ENCODE measurements around the gene COMP. TPM values are rescaled to one million over a fixed set of nuclear protein-coding genes. Genes with fewer than 3 reads are reported as not detected.

Gene COMP
- total RNA-seq, 1 experiment from 2014 or later = 0.69 TPM

DNA sequence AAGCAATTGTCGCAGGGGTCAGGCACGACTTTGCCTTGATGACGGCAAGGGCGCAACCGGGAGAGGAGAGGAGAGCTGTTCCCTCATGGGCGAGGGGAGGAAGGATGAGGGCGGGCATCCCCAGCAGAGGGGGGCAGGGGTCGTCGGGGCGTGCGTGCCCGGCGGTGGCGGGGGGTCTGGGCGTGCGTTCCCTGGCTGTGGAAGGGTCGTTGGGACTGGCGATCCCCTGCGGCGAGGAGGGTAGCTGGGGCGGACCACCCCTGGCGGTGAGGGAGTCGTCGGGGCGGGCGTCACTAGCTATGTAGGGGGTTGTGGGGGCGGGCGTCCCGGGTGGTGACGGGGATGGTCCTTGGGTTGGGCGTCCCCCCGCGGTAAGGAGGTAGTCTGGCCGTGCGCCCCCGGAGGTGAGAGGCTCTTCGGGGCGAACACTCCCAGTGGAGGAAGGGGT lies 1.7 kb downstream of the COMP start:
- no TSS peak for BruUV-seq (replicated peaks)
- no peaks in the 10 kb centered on the region; the same call in 1 of the 2 replicates for H3K27me3 ChIP-seq (ENCODE audit: control insufficient read depth, insufficient read depth, low read length)
- TF ChIP-seq TCF7L2 (IDR thresholded peaks at IDR 0.05; ENCODE audit: low read depth, low read length) (no peak), SIN3A (IDR thresholded peaks at IDR 0.05; ENCODE audit: borderline replicate concordance, insufficient read depth, low read depth, low read length) (no peak), POLR2AphosphoS5 (IDR thresholded peaks at IDR 0.05; ENCODE audit: low read depth, low read length) (no peak)
- TF ChIP-seq, protein P1, sequence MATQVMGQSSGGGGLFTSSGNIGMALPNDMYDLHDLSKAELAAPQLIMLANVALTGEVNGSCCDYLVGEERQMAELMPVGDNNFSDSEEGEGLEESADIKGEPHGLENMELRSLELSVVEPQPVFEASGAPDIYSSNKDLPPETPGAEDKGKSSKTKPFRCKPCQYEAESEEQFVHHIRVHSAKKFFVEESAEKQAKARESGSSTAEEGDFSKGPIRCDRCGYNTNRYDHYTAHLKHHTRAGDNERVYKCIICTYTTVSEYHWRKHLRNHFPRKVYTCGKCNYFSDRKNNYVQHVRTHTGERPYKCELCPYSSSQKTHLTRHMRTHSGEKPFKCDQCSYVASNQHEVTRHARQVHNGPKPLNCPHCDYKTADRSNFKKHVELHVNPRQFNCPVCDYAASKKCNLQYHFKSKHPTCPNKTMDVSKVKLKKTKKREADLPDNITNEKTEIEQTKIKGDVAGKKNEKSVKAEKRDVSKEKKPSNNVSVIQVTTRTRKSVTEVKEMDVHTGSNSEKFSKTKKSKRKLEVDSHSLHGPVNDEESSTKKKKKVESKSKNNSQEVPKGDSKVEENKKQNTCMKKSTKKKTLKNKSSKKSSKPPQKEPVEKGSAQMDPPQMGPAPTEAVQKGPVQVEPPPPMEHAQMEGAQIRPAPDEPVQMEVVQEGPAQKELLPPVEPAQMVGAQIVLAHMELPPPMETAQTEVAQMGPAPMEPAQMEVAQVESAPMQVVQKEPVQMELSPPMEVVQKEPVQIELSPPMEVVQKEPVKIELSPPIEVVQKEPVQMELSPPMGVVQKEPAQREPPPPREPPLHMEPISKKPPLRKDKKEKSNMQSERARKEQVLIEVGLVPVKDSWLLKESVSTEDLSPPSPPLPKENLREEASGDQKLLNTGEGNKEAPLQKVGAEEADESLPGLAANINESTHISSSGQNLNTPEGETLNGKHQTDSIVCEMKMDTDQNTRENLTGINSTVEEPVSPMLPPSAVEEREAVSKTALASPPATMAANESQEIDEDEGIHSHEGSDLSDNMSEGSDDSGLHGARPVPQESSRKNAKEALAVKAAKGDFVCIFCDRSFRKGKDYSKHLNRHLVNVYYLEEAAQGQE (IDR thresholded peaks at IDR 0.05; ENCODE audit: insufficient read depth in 1 of 2, low read depth in 2 of 2, low read length in 1 of 2) = no peak
- TF ChIP-seq, protein P2, sequence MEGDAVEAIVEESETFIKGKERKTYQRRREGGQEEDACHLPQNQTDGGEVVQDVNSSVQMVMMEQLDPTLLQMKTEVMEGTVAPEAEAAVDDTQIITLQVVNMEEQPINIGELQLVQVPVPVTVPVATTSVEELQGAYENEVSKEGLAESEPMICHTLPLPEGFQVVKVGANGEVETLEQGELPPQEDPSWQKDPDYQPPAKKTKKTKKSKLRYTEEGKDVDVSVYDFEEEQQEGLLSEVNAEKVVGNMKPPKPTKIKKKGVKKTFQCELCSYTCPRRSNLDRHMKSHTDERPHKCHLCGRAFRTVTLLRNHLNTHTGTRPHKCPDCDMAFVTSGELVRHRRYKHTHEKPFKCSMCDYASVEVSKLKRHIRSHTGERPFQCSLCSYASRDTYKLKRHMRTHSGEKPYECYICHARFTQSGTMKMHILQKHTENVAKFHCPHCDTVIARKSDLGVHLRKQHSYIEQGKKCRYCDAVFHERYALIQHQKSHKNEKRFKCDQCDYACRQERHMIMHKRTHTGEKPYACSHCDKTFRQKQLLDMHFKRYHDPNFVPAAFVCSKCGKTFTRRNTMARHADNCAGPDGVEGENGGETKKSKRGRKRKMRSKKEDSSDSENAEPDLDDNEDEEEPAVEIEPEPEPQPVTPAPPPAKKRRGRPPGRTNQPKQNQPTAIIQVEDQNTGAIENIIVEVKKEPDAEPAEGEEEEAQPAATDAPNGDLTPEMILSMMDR (IDR thresholded peaks at IDR 0.05) = no peak

GRCh38 chr19:18788529-18789421 lies 2.3 kb downstream of the COMP start:
- no peaks in the 10 kb centered on the region for H3K9me3 ChIP-seq (ENCODE audit: control insufficient read depth, insufficient read depth, low read depth, low read length)
- ATAC-seq = no peak
- no peak overlapping the region for H3K27ac ChIP-seq (ENCODE audit: low read length)
- intact Hi-C loops (cut with micrococcal nuclease; ENCODE audit: unreplicated experiment) (loop anchor here (10.0 kb wide), 1 partner anchor 56 kb away; no protein-coding TSS in a partner anchor), in situ Hi-C loops (cut with HindIII; ENCODE audit: low pct_unique_long_range_greater_than_20kb, low sequenced_read_pairs) (no loop called here)
- H3K4me1 ChIP-seq (ENCODE audit: control insufficient read depth, insufficient read depth, low read length) = no peaks in the 10 kb centered on the region
- H3K27me3 ChIP-seq (ENCODE audit: control insufficient read depth, insufficient read depth, low read length) = no peaks in the 10 kb centered on the region; the same call in 1 of the 2 replicates
- H3K36me3 ChIP-seq (ENCODE audit: control insufficient read depth, insufficient read depth, low read length) = no peaks in the 10 kb centered on the region
- TF ChIP-seq, protein P2 (IDR thresholded peaks at IDR 0.05) = no peak
- TF ChIP-seq TCF7L2 (IDR thresholded peaks at IDR 0.05; ENCODE audit: low read depth, low read length) = no peak
- TF ChIP-seq POLR2AphosphoS5 (IDR thresholded peaks at IDR 0.05; ENCODE audit: low read depth, low read length) = no peak
- TF ChIP-seq, protein P1 (IDR thresholded peaks at IDR 0.05; ENCODE audit: insufficient read depth in 1 of 2, low read depth in 2 of 2, low read length in 1 of 2) = no peak
- POLR2A ChIA-PET = no interaction called here
- no peak for DNase-seq (ENCODE audit: low read depth, low spot score)
- no peak overlapping the region for H3K4me3 ChIP-seq (ENCODE audit: low read depth in 2 of 2, low read length in 2 of 2)
- no TSS peak for BruUV-seq (replicated peaks)
- CTCF ChIA-PET = no interaction called here

More for the DNA sequence above, 1.7 kb downstream of the COMP start:
- POLR2A ChIA-PET = no interaction called here
- Histone ChIP-seq H3K4me1 (ENCODE audit: control insufficient read depth, insufficient read depth, low read length) (no peaks in the 10 kb centered on the region), H3K9me3 (ENCODE audit: control insufficient read depth, insufficient read depth, low read depth, low read length) (no peaks in the 10 kb centered on the region), H3K4me3 (ENCODE audit: low read depth in 2 of 2, low read length in 2 of 2) (peak overlapping the region in 1 of 2 experiments; percentile 32; a peak in 3 of 4 replicates), H3K36me3 (ENCODE audit: control insufficient read depth, insufficient read depth, low read length) (no peaks in the 10 kb centered on the region), H3K27ac (ENCODE audit: low read length) (no peak overlapping the region)
- in situ Hi-C loops (cut with HindIII; ENCODE audit: low pct_unique_long_range_greater_than_20kb, low sequenced_read_pairs) = no loop called here
- DNase-seq (ENCODE audit: low read depth, low spot score) = no peak
- CTCF ChIA-PET = no interaction called here
- no peak for ATAC-seq
- intact Hi-C loops (cut with micrococcal nuclease; ENCODE audit: unreplicated experiment) = loop anchor here (10.0 kb wide), 1 partner anchor 55 kb away; no protein-coding TSS in a partner anchor
